BE2C (cell line): ENCODE data around the gene ARHGAP25.

Experiments used
- DNase-seq: peaks from one replicate; pipeline ENCODE4 v3.0.0-alpha.2; 2020
- H3K27me3 ChIP-seq: fragments of 250-450 bp; sonication (Bioruptor Pico); 2 replicates; pipeline ENCODE4 v1.5.1; 2020; ENCODE audit warnings: mild to moderate bottlenecking
- H3K36me3 ChIP-seq: fragments of 250-450 bp; sonication (Bioruptor Pico); 2 replicates; pipeline ENCODE4 v1.5.1; 2020; ENCODE audit warnings: mild to moderate bottlenecking
- H3K4me1 ChIP-seq: fragments of 250-450 bp; sonication (Bioruptor Pico); 2 replicates; pipeline ENCODE4 v1.5.1; 2020
- H3K4me3 ChIP-seq: 2 replicates; pipeline ENCODE4 v1.5.1; 2011; ENCODE audit warnings: low read depth, low read length
- H3K9me3 ChIP-seq: fragments of 250-450 bp; sonication (Bioruptor Pico); 2 replicates; pipeline ENCODE4 v1.5.1; 2020
- TF ChIP-seq, protein P1 (sequence below): IDR thresholded peaks from 2 replicates; pipeline ENCODE4 v1.5.1; 2012; ENCODE audit warnings: mild to moderate bottlenecking, low read depth, low read length

ARHGAP25 gene

DNA sequence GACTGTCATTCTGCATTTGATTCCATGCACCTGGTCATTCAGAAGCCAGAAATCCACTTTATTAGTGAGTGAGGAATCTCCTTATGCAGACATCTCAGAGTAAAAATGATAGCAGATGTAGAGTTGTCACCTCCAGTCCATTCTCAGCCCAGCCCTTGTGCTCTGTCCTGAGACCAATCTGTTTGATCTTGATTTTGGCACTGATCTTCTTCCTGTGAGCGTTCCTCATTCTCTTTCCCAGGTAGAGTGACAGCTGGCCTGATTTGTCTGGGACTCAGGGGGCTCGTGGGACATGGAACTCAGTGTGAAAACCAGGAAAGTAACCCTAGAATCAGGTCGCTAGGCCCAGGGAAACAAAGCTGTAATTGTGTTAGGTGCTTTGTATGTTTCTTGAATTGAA is 8.9 kb downstream of the ARHGAP25 start:
- no peaks in the 10 kb centered on the region for H3K9me3 ChIP-seq
- TF ChIP-seq, protein P1, sequence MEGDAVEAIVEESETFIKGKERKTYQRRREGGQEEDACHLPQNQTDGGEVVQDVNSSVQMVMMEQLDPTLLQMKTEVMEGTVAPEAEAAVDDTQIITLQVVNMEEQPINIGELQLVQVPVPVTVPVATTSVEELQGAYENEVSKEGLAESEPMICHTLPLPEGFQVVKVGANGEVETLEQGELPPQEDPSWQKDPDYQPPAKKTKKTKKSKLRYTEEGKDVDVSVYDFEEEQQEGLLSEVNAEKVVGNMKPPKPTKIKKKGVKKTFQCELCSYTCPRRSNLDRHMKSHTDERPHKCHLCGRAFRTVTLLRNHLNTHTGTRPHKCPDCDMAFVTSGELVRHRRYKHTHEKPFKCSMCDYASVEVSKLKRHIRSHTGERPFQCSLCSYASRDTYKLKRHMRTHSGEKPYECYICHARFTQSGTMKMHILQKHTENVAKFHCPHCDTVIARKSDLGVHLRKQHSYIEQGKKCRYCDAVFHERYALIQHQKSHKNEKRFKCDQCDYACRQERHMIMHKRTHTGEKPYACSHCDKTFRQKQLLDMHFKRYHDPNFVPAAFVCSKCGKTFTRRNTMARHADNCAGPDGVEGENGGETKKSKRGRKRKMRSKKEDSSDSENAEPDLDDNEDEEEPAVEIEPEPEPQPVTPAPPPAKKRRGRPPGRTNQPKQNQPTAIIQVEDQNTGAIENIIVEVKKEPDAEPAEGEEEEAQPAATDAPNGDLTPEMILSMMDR: no peak
- no peak overlapping the region for H3K4me3 ChIP-seq
- no peaks in the 10 kb centered on the region for H3K36me3 ChIP-seq
- DNase-seq: no peak
- H3K27me3 ChIP-seq: no peaks in the 10 kb centered on the region
- no peaks in the 10 kb centered on the region for H3K4me1 ChIP-seq

DNA sequence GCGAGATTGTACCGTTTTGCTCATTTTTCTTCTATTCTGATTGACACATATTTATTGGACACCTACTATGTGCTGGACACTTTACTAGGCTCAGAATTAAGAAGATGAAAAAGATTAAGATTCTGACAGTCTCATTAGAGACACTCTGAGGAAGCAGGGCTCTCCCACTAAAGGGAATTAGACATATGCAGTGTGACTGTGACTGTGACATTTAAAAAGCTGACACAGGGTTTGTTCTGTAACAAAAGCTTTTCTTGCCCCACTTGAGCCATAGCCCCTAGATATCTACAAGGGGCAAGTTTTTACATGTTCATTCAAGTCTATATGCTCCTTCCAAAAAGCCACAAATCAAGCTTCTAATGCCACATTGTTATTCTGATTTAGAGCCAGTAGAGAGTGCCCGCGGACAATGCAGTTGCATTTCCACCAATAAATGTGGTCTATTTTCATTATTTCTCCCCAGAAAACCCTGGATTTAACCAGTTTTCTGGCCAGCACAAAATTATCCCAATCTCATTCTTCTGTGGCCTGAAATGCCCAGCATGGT is 9.8 kb downstream of the ARHGAP25 start:
- no peaks in the 10 kb centered on the region for H3K4me1 ChIP-seq
- no peaks in the 10 kb centered on the region for H3K36me3 ChIP-seq
- TF ChIP-seq, protein P1: no peak

DNA sequence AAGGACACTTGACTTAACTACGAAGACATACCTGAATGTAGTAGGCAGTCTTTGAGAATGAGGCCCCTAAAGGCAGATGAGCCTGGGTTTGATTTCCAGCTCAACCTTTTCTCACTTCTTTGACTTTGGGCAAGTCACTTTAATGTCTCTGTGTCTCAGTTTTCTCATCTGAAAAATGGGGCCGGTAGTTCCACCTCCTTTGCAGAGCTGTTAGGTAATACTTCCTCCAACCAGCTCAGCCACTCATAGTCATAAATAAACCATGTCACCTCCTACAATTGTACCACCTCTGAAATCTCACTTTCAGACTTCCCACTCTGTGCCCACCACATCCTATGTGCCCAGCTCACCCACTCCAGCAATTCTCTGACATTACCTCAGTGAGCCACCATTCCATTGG is 10.4 kb downstream of the ARHGAP25 start:
- TF ChIP-seq, protein P1: no peak
- Histone ChIP-seq H3K36me3 (no peaks in the 10 kb centered on the region), H3K4me3 (no peak overlapping the region), H3K27me3 (no peaks in the 10 kb centered on the region), H3K4me1 (no peaks in the 10 kb centered on the region), H3K9me3 (no peaks in the 10 kb centered on the region)
- no peak for DNase-seq

More for the DNA sequence above, 9.8 kb downstream of the ARHGAP25 start:
- H3K27me3 ChIP-seq: no peaks in the 10 kb centered on the region
- no peak for DNase-seq
- no peaks in the 10 kb centered on the region for H3K9me3 ChIP-seq
- H3K4me3 ChIP-seq: no peak overlapping the region

DNA sequence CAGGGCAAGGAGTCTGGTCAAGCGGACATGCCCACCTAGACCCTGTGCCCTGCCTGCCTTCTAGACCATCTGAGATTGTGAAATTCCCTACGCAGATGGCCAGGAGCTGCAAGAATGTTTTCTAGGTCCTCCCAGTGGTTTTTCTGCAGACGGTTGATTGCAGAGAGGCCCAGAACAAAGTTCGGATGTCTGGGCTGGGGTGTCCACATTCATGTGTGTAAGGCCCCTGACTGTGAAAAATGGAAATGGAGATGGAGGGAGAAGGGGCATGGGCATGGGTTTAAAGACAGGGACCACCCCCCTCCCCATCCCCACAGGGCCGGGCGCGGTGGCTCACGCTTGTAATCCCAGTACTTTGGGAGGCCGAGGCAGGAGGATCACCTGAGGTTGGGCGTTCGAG is 11.8 kb downstream of the ARHGAP25 start:
- H3K27me3 ChIP-seq: no peaks in the 10 kb centered on the region
- TF ChIP-seq, protein P1: no peak
- H3K4me3 ChIP-seq: no peak overlapping the region
- no peaks in the 10 kb centered on the region for H3K4me1 ChIP-seq
- no peaks in the 10 kb centered on the region for H3K36me3 ChIP-seq
- DNase-seq: no peak
- no peaks in the 10 kb centered on the region for H3K9me3 ChIP-seq

DNA sequence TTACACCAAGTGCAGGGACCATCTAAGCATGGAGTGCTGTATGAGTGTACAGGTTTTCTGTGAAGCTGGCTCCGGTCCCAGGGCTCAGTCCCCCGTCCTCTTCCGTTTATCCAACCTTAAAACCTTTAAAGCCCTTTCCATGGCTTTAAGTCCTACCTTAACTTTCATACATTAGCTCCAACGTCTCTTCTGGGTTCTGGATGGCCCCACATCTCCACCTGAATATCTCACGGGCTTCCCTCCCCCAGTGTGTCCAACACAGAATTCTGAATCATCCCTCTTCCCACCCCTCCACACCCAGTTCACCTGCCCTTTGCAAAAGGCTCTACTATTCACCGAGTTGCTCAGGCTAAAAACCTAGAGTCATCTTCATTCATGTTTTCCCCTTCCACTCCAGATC is 12.8 kb downstream of the ARHGAP25 start:
- no peak for DNase-seq
- Histone ChIP-seq H3K27me3 (no peaks in the 10 kb centered on the region), H3K9me3 (no peaks in the 10 kb centered on the region), H3K4me1 (no peaks in the 10 kb centered on the region), H3K4me3 (no peak overlapping the region), H3K36me3 (no peaks in the 10 kb centered on the region)
- TF ChIP-seq, protein P1: no peak

DNA sequence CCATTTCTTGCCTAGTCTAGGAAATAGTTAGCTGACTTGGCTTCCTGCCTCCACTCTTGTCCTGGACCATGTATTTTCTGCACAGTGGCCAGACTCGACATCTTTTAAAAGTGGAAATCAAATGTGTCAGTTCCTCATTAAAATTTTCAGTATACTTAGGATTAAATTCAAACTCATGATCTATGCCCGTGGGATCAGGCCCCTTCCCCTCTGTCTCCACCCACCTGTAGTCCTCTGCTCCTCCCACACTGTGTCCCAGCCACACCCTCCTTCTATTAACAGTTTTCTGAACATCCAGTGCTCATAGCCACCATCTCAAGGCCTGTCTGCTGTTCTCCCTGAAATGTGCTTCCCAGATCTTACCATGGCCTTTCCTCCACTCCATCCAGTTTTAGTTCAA is 13.3 kb downstream of the ARHGAP25 start:
- TF ChIP-seq, protein P1: no peak
- Histone ChIP-seq H3K27me3 (no peaks in the 10 kb centered on the region), H3K4me1 (no peaks in the 10 kb centered on the region), H3K4me3 (no peak overlapping the region), H3K36me3 (no peaks in the 10 kb centered on the region), H3K9me3 (no peaks in the 10 kb centered on the region)
- no peak for DNase-seq
